HepG2 (cell line): ENCODE data around the gene TNS1. TPM values are rescaled to one million over a fixed set of nuclear protein-coding genes. Genes with fewer than 3 reads are reported as not detected.

Experiments
- ATAC-seq: fragments of 200-7000 bp; cut with Tn5 transposase; 3 replicates; pipeline ENCODE4 v1.9.1; 2020; ENCODE audit warnings: mild to moderate bottlenecking, moderate library complexity
- BruUV-seq: library from RNA; stranded (reverse); fragments of 400-500 nt; replicated peaks from 2 replicates; lab custom pipeline; 2021; lab: Mats Ljungman, UMichigan
- CTCF ChIA-PET: fragments of 300-600 bp; formaldehyde crosslinking; extraction: SDS; loops from one replicate; lab custom pipeline; 2021; ENCODE audit warnings: low total read pairs, inconsistent platforms, low intra/inter-chr PET ratio; lab: Yijun Ruan, JAX
- POLR2A ChIA-PET: fragments of 350-600 bp; sonication (Branson Sonifier 250); formaldehyde crosslinking; loops from one replicate; lab custom pipeline; 2020; ENCODE audit warnings: antibody characterized with exemption, inconsistent platforms; lab: Yijun Ruan, JAX
- DNase-seq: peaks from one replicate; pipeline ENCODE4 v3.0.0-alpha.2; 2015; ENCODE audit warnings: low spot score
- FAIRE-seq: peaks from 3 replicates; lab custom pipeline; 2011; peaks lifted over from hg19 to GRCh38; lab: Jason Lieb, UNC
- H2AFZ ChIP-seq: one replicate; pipeline ENCODE4 v1.6.1; 2011; ENCODE audit warnings: low read length, inconsistent platforms
- H3K27ac ChIP-seq: fragments of 300-600 bp; 3 replicates; pipeline ENCODE4 v1.8.0; 2011; ENCODE audit warnings: mixed run types, mild to moderate bottlenecking, mixed read lengths, low read length, inconsistent platforms; ENCODE audit not compliant: insufficient read depth; ENCODE audit errors: extremely low read length
- H3K27me3 ChIP-seq, 2 experiments: fragments of 200-600 bp in 1 of 2; 2 replicates in 1 of 2; 3 replicates in 1 of 2; pipeline versions ENCODE4 v1.6.0 to v1.8.0; 2011; ENCODE audit warnings: low read length in 2 of 2, mild to moderate bottlenecking in 2 of 2, moderate library complexity in 2 of 2, inconsistent platforms in 1 of 2; ENCODE audit not compliant: insufficient read depth in 2 of 2, control insufficient read depth in 1 of 2
- H3K36me3 ChIP-seq, 2 experiments: fragments of 200-600 bp in 1 of 2; replicated peaks in 1 of 2; 2 replicates in 1 of 2; 3 replicates in 1 of 2; pipeline versions ENCODE4 v1.5.1 to v1.8.0; 2011; ENCODE audit warnings: low read length in 2 of 2, inconsistent platforms in 1 of 2; ENCODE audit not compliant: insufficient read depth in 2 of 2, control insufficient read depth in 1 of 2
- H3K4me1 ChIP-seq: 2 replicates; pipeline ENCODE4 v1.5.1; 2012; ENCODE audit warnings: low read length, inconsistent platforms; ENCODE audit not compliant: insufficient read depth
- H3K4me2 ChIP-seq: 2 replicates; pipeline ENCODE4 v1.6.0; 2011; ENCODE audit warnings: low read depth, low read length, inconsistent platforms
- H3K4me3 ChIP-seq, 3 experiments: fragments of 200-600 bp in 1 of 3; sonication (generic), shearing (Covaris generic) in 1 of 3; replicated peaks in 1 of 3; 2 replicates each; pipeline ENCODE4 v1.5.1; 2011 to 2016; ENCODE audit warnings: low read length in 3 of 3, inconsistent platforms in 2 of 3, low read depth in 2 of 3, mild to moderate bottlenecking in 2 of 3, control low read depth in 1 of 3, mixed read lengths in 1 of 3; ENCODE audit not compliant: insufficient read depth in 1 of 3
- H3K79me2 ChIP-seq: one replicate; pipeline ENCODE4 v1.6.1; 2011; ENCODE audit warnings: low read length, inconsistent platforms; ENCODE audit not compliant: insufficient read depth
- H3K9ac ChIP-seq: 2 replicates; pipeline ENCODE4 v1.6.0; 2011; ENCODE audit warnings: mild to moderate bottlenecking, low read depth, low read length, inconsistent platforms; ENCODE audit not compliant: insufficient read depth
- H3K9me3 ChIP-seq: 2 replicates; pipeline ENCODE4 v1.5.1; 2012; ENCODE audit warnings: mild to moderate bottlenecking, low read length
- H4K20me1 ChIP-seq: 2 replicates; pipeline ENCODE4 v1.6.0; 2011; ENCODE audit warnings: inconsistent platforms, mild to moderate bottlenecking, low read length, moderate library complexity; ENCODE audit not compliant: insufficient read depth
- ARID3A ChIP-seq: IDR thresholded peaks from 2 replicates; pipeline ENCODE4 v1.6.1; 2012; ENCODE audit warnings: low read depth, low read length, improper control_type of control experiment
- EEA1 ChIP-seq: sonication (generic); formaldehyde crosslinking; IDR thresholded peaks from 2 replicates; pipeline ENCODE4 v1.5.1; 2020; ENCODE audit warnings: mild to moderate bottlenecking, missing genetic modification reagents, borderline replicate concordance
- FLYWCH1 ChIP-seq: sonication (generic); formaldehyde crosslinking; IDR thresholded peaks from 2 replicates; pipeline ENCODE4 v1.8.1; 2023; ENCODE audit warnings: mild to moderate bottlenecking, missing genetic modification reagents
- FOXK1 ChIP-seq: sonication (generic); formaldehyde crosslinking; IDR thresholded peaks from 2 replicates; pipeline ENCODE4 v1.4.0; 2020; ENCODE audit warnings: low read depth, missing genetic modification reagents, borderline replicate concordance
- HNF1A ChIP-seq, 2 experiments: sonication (generic) in 1 of 2; formaldehyde crosslinking in 1 of 2; IDR thresholded peaks; 2 replicates each; pipeline versions ENCODE4 v1.4.0 to v1.6.1; 2016 to 2020; ENCODE audit warnings: borderline replicate concordance in 1 of 2, low read depth in 1 of 2, mild to moderate bottlenecking in 1 of 2, missing genetic modification reagents in 1 of 2
- ZNF484 ChIP-seq: sonication (generic); formaldehyde crosslinking; IDR thresholded peaks from 2 replicates; pipeline ENCODE4 v1.5.1; 2020; ENCODE audit warnings: mild to moderate bottlenecking, low read depth, missing genetic modification reagents, borderline replicate concordance
- ZNF556 ChIP-seq: sonication (generic); formaldehyde crosslinking; IDR thresholded peaks from 2 replicates; pipeline ENCODE4 v1.4.0; 2020; ENCODE audit warnings: mild to moderate bottlenecking, missing genetic modification reagents, borderline replicate concordance
- ZNF572 ChIP-seq: sonication (generic); formaldehyde crosslinking; IDR thresholded peaks from 2 replicates; pipeline ENCODE4 v1.5.1; 2020; ENCODE audit warnings: mild to moderate bottlenecking, missing genetic modification reagents
- ZNF724P ChIP-seq: sonication (generic); formaldehyde crosslinking; IDR thresholded peaks from 2 replicates; pipeline ENCODE4 v1.8.0; 2022; ENCODE audit warnings: missing genetic modification reagents, borderline replicate concordance
- WGBS: methylation state at CpG from one replicate; pipeline ENCODE4 v1.1.6; 2017; ENCODE audit warnings: low lambda C conversion rate; 5-methylcytosine and 5-hydroxymethylcytosine counted together
- in situ Hi-C: cut with HindIII; loops from 2 replicates; pipeline ENCODE4 v1.10.0; 2017; ENCODE audit warnings: low pct_unique_long_range_greater_than_20kb; ENCODE audit not compliant: extremely low pct_ligation_motif_present
- intact Hi-C: fragments of 100-400 bp; cut with micrococcal nuclease; formaldehyde crosslinking; loops from one replicate; pipeline ENCODE4 v1.10.0; 2022; ENCODE audit not compliant: unreplicated experiment
- polyA plus RNA-seq, 8 experiments: library from polyadenylated mRNA; depleted of rRNA in 3 of 8; stranded (reverse) in 7 of 8; unstranded in 1 of 8; fragments of >200 nt; fragmentation: Illumina TruSeq in 4 of 8; extraction: Trizol in 4 of 8; gene quantifications; 2 replicates each; pipeline versions ENCODE4 v1.2.1 to v1.2.3, GENCODE V29; 2011 to 2016; ENCODE audit warnings: low read depth in 4 of 8, missing spikeins in 1 of 8, mixed read lengths in 1 of 8; ENCODE audit not compliant: insufficient read depth in 1 of 8
- total RNA-seq, 5 experiments: library from RNA; depleted of rRNA; stranded (reverse); fragments of >200 nt; fragmentation: Illumina TruSeq; extraction: Trizol; gene quantifications; 2 replicates each; pipeline ENCODE4 v1.2.3, GENCODE V29; 2016; ENCODE audit warnings: low read depth in 1 of 5
- TF ChIP-seq, protein P1 (sequence below): sonication (generic); formaldehyde crosslinking; IDR thresholded peaks from 2 replicates; pipeline ENCODE4 v1.8.1; 2022; ENCODE audit warnings: mild to moderate bottlenecking, missing genetic modification reagents
- TF ChIP-seq, protein P2 (sequence below): IDR thresholded peaks from 2 replicates; pipeline ENCODE4 v1.6.1; 2016; ENCODE audit warnings: missing compliant biosample characterization, missing genetic modification reagents, borderline replicate concordance
- TF ChIP-seq, protein P3 (sequence below): sonication (generic); formaldehyde crosslinking; IDR thresholded peaks from 2 replicates; pipeline ENCODE4 v1.5.1; 2020; ENCODE audit warnings: missing genetic modification reagents, mild to moderate bottlenecking, borderline replicate concordance

The TNS1 gene
- total and polyA plus RNA-seq, 2 of the 13 experiments (the other 11 are each of a cell fraction or from before 2014, with no cell fraction given), result 1.9 to 118 TPM

DNA sequence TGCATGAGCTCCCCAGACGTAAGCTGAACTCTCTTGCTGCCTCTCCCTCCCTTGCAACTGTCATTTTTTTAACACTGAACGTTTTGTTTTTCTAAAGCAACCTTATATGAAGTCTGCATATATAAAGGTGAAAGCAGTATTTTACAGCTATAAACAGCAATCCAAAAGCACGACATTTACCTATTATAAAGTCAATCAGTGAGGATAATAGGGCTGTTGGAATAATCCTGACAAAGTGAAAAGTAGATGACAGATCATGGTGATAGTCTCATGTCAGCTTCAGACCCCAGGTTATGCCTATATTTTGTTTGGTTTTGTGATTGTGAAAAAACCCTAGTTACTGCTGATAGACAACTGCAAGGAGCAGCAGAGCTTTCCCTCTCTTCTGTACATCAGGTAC, 195.8 kb downstream of the TNS1 start:
- Histone ChIP-seq H3K9ac (no peak overlapping the region), H4K20me1 (peaks cover 20% of the 10 kb centered on the region; the same call in 1 of the 2 replicates), H3K4me3 (no peak overlapping the region), H2AFZ (no peak overlapping the region), H3K27me3 (no peaks in the 10 kb centered on the region), H3K9me3 (no peaks in the 10 kb centered on the region), H3K79me2 (no peaks in the 10 kb centered on the region), H3K36me3 (peaks cover 29 to 34% of the 10 kb centered on the region in 2 experiments), H3K27ac (no peak overlapping the region), H3K4me1 (peaks cover 9% of the 10 kb centered on the region; the same call in 1 of the 2 replicates), H3K4me2 (no peak overlapping the region)
- intact Hi-C loops (no loop called here), in situ Hi-C loops (no loop called here)
- no TSS peak for BruUV-seq
- FAIRE-seq, result peak; percentile 26
- ChIA-PET POLR2A (no interaction called here), CTCF (no interaction called here)
- ATAC-seq, result no peak
- 67% methylated on average over 3 of the region's 3 CpGs for WGBS
- no peak for DNase-seq
- TF ChIP-seq ARID3A (no peak), ZNF724P (no peak), HNF1A (IDR thresholded peaks at IDR 0.05; ENCODE audit: low read depth) (no peak), HNF1A (CRISPR knock-in tag; IDR thresholded peaks at IDR 0.05; ENCODE audit: borderline replicate concordance) (no peak), EEA1 (CRISPR knock-in tag) (no peak), ZNF572 (CRISPR knock-in tag) (no peak), ZNF556 (no peak), ZNF484 (CRISPR knock-in tag) (no peak), FOXK1 (CRISPR knock-in tag) (no peak), FLYWCH1 (no peak)
- TF ChIP-seq, protein P1, sequence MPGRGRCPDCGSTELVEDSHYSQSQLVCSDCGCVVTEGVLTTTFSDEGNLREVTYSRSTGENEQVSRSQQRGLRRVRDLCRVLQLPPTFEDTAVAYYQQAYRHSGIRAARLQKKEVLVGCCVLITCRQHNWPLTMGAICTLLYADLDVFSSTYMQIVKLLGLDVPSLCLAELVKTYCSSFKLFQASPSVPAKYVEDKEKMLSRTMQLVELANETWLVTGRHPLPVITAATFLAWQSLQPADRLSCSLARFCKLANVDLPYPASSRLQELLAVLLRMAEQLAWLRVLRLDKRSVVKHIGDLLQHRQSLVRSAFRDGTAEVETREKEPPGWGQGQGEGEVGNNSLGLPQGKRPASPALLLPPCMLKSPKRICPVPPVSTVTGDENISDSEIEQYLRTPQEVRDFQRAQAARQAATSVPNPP (CRISPR knock-in tag), result no peak
- TF ChIP-seq, protein P2, sequence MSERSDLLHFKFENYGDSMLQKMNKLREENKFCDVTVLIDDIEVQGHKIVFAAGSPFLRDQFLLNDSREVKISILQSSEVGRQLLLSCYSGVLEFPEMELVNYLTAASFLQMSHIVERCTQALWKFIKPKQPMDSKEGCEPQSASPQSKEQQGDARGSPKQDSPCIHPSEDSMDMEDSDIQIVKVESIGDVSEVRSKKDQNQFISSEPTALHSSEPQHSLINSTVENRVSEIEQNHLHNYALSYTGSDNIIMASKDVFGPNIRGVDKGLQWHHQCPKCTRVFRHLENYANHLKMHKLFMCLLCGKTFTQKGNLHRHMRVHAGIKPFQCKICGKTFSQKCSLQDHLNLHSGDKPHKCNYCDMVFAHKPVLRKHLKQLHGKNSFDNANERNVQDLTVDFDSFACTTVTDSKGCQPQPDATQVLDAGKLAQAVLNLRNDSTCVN (CRISPR knock-in tag), result no peak
- TF ChIP-seq, protein P3, sequence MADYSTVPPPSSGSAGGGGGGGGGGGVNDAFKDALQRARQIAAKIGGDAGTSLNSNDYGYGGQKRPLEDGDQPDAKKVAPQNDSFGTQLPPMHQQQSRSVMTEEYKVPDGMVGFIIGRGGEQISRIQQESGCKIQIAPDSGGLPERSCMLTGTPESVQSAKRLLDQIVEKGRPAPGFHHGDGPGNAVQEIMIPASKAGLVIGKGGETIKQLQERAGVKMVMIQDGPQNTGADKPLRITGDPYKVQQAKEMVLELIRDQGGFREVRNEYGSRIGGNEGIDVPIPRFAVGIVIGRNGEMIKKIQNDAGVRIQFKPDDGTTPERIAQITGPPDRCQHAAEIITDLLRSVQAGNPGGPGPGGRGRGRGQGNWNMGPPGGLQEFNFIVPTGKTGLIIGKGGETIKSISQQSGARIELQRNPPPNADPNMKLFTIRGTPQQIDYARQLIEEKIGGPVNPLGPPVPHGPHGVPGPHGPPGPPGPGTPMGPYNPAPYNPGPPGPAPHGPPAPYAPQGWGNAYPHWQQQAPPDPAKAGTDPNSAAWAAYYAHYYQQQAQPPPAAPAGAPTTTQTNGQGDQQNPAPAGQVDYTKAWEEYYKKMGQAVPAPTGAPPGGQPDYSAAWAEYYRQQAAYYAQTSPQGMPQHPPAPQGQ (CRISPR knock-in tag), result no peak
